ENCODE measurements around the gene ADAMTSL3. TPM values are rescaled to one million over a fixed set of nuclear protein-coding genes. Genes with fewer than 3 reads are reported as not detected.

The ADAMTSL3 gene
- total RNA-seq, 1 experiment from 2014 or later = 0.05 TPM

DNA sequence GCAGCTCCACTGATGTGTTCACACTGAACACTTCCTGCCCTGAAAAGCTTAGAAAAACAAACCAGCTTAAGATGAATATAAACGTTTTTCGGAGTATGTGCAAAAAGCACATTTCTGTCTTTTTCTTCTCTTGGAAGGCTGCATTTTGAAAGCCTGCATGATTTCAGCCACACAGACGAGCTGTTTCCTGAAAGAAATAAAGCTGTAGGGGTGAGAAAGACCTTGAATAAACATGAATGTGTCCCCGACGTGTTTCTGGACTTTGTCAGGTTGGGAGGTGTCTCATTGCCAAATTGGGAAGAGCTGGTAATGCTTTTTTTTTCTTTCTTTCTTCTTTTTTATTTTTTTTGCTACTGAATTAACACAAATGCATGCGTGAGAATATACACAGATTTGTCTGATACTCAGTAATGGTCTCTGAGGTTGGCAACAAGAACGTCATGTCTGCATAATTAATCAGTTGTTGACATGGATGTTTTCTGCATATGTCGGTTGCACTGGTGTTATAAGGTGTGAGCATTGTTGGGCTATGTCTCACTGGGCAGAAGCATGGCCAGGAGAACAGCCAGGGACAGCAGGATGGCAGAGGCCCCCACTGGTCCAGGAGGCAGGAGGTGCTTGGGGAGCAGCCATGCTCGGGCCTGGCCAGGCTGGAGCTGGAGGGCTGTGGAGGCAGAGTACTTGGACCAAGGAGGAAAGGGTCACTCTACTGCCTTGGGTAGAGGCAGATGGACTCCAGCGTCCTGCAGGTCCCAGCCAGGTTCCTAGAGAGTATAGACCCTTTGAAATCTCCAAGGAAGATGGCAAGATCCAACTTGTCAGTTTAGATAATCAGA is 39.0 kb downstream of the ADAMTSL3 start:
- H3K27me3 ChIP-seq (ENCODE audit: insufficient read depth, low read length) = peaks cover 17% of the 10 kb centered on the region
- no peaks in the 10 kb centered on the region for H4K20me1 ChIP-seq (ENCODE audit: insufficient read depth)
- H3K4me1 ChIP-seq (ENCODE audit: control insufficient read depth in 1 of 2, insufficient read depth in 2 of 2, low read length in 2 of 2) = no peaks in the 10 kb centered on the region
- ATAC-seq (no peak), DNase-seq (ENCODE audit: low read depth, low spot score) (no peak)
- H3K4me3 ChIP-seq (replicated peaks in 1 of 2; ENCODE audit: low read depth in 1 of 2, low read length in 2 of 2) = no peak overlapping the region
- H3K9me3 ChIP-seq (ENCODE audit: control insufficient read depth in 1 of 2, insufficient read depth in 1 of 2, low read depth in 1 of 2, low read length in 2 of 2) = no peaks in the 10 kb centered on the region
- no peaks in the 10 kb centered on the region for H3K36me3 ChIP-seq (ENCODE audit: control insufficient read depth in 1 of 2, insufficient read depth in 2 of 2, low read length in 2 of 2)
- CTCF ChIA-PET = interaction anchor here (0.7 to 1.2 kb wide), 2 partner anchors 35 to 888 kb away, joined by 3 read pairs; no protein-coding TSS in a partner anchor
- H3K9me2 ChIP-seq (ENCODE audit: insufficient read depth) = no peaks in the 10 kb centered on the region
- intact Hi-C loops (cut with micrococcal nuclease) = no loop called here
- no peak overlapping the region for H3K4me2 ChIP-seq (ENCODE audit: low read length)
- no peak for TF ChIP-seq EGR1 (IDR thresholded peaks at IDR 0.05; ENCODE audit: low read depth)
- TF ChIP-seq, protein P1, sequence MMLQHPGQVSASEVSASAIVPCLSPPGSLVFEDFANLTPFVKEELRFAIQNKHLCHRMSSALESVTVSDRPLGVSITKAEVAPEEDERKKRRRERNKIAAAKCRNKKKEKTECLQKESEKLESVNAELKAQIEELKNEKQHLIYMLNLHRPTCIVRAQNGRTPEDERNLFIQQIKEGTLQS (IDR thresholded peaks at IDR 0.05) = no peak
- TF ChIP-seq, protein P2, sequence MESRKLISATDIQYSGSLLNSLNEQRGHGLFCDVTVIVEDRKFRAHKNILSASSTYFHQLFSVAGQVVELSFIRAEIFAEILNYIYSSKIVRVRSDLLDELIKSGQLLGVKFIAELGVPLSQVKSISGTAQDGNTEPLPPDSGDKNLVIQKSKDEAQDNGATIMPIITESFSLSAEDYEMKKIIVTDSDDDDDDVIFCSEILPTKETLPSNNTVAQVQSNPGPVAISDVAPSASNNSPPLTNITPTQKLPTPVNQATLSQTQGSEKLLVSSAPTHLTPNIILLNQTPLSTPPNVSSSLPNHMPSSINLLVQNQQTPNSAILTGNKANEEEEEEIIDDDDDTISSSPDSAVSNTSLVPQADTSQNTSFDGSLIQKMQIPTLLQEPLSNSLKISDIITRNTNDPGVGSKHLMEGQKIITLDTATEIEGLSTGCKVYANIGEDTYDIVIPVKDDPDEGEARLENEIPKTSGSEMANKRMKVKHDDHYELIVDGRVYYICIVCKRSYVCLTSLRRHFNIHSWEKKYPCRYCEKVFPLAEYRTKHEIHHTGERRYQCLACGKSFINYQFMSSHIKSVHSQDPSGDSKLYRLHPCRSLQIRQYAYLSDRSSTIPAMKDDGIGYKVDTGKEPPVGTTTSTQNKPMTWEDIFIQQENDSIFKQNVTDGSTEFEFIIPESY (IDR thresholded peaks at IDR 0.05; ENCODE audit: extremely low read depth, insufficient replicate concordance, low read length) = no peak
- TF ChIP-seq, protein P3, sequence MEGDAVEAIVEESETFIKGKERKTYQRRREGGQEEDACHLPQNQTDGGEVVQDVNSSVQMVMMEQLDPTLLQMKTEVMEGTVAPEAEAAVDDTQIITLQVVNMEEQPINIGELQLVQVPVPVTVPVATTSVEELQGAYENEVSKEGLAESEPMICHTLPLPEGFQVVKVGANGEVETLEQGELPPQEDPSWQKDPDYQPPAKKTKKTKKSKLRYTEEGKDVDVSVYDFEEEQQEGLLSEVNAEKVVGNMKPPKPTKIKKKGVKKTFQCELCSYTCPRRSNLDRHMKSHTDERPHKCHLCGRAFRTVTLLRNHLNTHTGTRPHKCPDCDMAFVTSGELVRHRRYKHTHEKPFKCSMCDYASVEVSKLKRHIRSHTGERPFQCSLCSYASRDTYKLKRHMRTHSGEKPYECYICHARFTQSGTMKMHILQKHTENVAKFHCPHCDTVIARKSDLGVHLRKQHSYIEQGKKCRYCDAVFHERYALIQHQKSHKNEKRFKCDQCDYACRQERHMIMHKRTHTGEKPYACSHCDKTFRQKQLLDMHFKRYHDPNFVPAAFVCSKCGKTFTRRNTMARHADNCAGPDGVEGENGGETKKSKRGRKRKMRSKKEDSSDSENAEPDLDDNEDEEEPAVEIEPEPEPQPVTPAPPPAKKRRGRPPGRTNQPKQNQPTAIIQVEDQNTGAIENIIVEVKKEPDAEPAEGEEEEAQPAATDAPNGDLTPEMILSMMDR (IDR thresholded peaks at IDR 0.05 in 2 of 3, conservative IDR thresholded peaks at IDR 0.05 in 1 of 3; ENCODE audit: borderline replicate concordance in 1 of 3, insufficient read depth in 1 of 3, low read depth in 2 of 3, low read length in 2 of 3) = no peak
- TF ChIP-seq ZFX (IDR thresholded peaks at IDR 0.05) = no peak
- no peak for TF ChIP-seq POLR2A (IDR thresholded peaks at IDR 0.05; ENCODE audit: borderline replicate concordance, extremely low read depth, insufficient read depth, insufficient read length)
- TF ChIP-seq EZH2 (IDR thresholded peaks at IDR 0.05) = no peak
- no peak for TF ChIP-seq RAD21 (IDR thresholded peaks at IDR 0.05; ENCODE audit: low read depth)
- TF ChIP-seq SRF (IDR thresholded peaks at IDR 0.05; ENCODE audit: low read depth) = no peak
- TF ChIP-seq FOSL1 (IDR thresholded peaks at IDR 0.05; ENCODE audit: low read depth) = no peak
- no peak for TF ChIP-seq CBX3 (IDR thresholded peaks at IDR 0.05; ENCODE audit: low read depth)
- TF ChIP-seq POLR2AphosphoS5 (IDR thresholded peaks at IDR 0.05; ENCODE audit: low read depth, low read length) = no peak
- no peak for TF ChIP-seq TCF7L2 (IDR thresholded peaks at IDR 0.05; ENCODE audit: borderline replicate concordance, extremely low read depth, insufficient read depth, insufficient read length)
- TF ChIP-seq, protein P4, sequence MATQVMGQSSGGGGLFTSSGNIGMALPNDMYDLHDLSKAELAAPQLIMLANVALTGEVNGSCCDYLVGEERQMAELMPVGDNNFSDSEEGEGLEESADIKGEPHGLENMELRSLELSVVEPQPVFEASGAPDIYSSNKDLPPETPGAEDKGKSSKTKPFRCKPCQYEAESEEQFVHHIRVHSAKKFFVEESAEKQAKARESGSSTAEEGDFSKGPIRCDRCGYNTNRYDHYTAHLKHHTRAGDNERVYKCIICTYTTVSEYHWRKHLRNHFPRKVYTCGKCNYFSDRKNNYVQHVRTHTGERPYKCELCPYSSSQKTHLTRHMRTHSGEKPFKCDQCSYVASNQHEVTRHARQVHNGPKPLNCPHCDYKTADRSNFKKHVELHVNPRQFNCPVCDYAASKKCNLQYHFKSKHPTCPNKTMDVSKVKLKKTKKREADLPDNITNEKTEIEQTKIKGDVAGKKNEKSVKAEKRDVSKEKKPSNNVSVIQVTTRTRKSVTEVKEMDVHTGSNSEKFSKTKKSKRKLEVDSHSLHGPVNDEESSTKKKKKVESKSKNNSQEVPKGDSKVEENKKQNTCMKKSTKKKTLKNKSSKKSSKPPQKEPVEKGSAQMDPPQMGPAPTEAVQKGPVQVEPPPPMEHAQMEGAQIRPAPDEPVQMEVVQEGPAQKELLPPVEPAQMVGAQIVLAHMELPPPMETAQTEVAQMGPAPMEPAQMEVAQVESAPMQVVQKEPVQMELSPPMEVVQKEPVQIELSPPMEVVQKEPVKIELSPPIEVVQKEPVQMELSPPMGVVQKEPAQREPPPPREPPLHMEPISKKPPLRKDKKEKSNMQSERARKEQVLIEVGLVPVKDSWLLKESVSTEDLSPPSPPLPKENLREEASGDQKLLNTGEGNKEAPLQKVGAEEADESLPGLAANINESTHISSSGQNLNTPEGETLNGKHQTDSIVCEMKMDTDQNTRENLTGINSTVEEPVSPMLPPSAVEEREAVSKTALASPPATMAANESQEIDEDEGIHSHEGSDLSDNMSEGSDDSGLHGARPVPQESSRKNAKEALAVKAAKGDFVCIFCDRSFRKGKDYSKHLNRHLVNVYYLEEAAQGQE (IDR thresholded peaks at IDR 0.05; ENCODE audit: low read depth) = no peak
- TF ChIP-seq ELF1 (IDR thresholded peaks at IDR 0.05; ENCODE audit: borderline replicate concordance, low read depth) = no peak
- TF ChIP-seq YY1 (IDR thresholded peaks at IDR 0.05; ENCODE audit: extremely low read depth, insufficient replicate concordance, low read depth, low read length) = no peak
- TF ChIP-seq, protein P5, sequence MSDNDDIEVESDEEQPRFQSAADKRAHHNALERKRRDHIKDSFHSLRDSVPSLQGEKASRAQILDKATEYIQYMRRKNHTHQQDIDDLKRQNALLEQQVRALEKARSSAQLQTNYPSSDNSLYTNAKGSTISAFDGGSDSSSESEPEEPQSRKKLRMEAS (IDR thresholded peaks at IDR 0.05) = no peak
- TF ChIP-seq CEBPB (IDR thresholded peaks at IDR 0.05; ENCODE audit: low read depth) = no peak
- TF ChIP-seq SP1 (IDR thresholded peaks at IDR 0.05; ENCODE audit: low read depth) = no peak
- H2AFZ ChIP-seq (ENCODE audit: low read depth, low read length, poor library complexity, severe bottlenecking) = no peak overlapping the region
- H3K9ac ChIP-seq (ENCODE audit: low read length) = no peak overlapping the region
- RAD21 ChIA-PET (ENCODE audit: low non-redundant PET in 1 of 2, low total read pairs in 2 of 2, uncharacterized antibody in 2 of 2, unreplicated experiment in 2 of 2) = no interaction called here
- BruUV-seq (replicated peaks) = no TSS peak
- H3K79me2 ChIP-seq (ENCODE audit: insufficient read depth, low read length) = no peaks in the 10 kb centered on the region
- H3K27ac ChIP-seq (ENCODE audit: low read depth, low read length) = no peak overlapping the region
- POLR2A ChIA-PET = no interaction called here

All from HCT116 (cell line).